NB4 (cell line): ENCODE results near the gene TPP2.

Experiments
- DNase-seq: peaks from one replicate; pipeline ENCODE4 v3.0.0; 2010; ENCODE audit warnings: low read depth
- H3K4me3 ChIP-seq: one replicate; pipeline ENCODE4 v1.5.1; 2011; ENCODE audit warnings: mild to moderate bottlenecking, low read depth, low read length, moderate library complexity
- CTCF ChIP-seq: IDR thresholded peaks from one replicate; pipeline ENCODE4 v1.5.1; 2012; ENCODE audit warnings: low read depth, low read length
- MAX ChIP-seq: IDR thresholded peaks from 2 replicates; pipeline ENCODE4 v1.6.1; 2011; ENCODE audit warnings: low read depth, low read length
- MYC ChIP-seq: IDR thresholded peaks from 2 replicates; pipeline ENCODE4 v1.6.1; 2011; ENCODE audit warnings: low read depth, low read length
- POLR2A ChIP-seq: IDR thresholded peaks from 2 replicates; pipeline ENCODE4 v1.6.1; 2011; ENCODE audit warnings: mild to moderate bottlenecking; ENCODE audit not compliant: insufficient read length; ENCODE audit errors: extremely low read depth

The TPP2 gene

GRCh38 chr13:102707467-102707866, 110.7 kb downstream of the TPP2 start:
- no peak for TF ChIP-seq POLR2A
- no peak for TF ChIP-seq MYC
- no peak for TF ChIP-seq MAX
- TF ChIP-seq CTCF: no peak
- DNase-seq: no peak
- no peak overlapping the region for H3K4me3 ChIP-seq

GRCh38 chr13:102708211-102708610, 111.4 kb downstream of the TPP2 start:
- TF ChIP-seq POLR2A (no peak), CTCF (no peak), MAX (no peak), MYC (no peak)
- no peak for DNase-seq
- H3K4me3 ChIP-seq: no peak overlapping the region

GRCh38 chr13:102708991-102709390, 112.2 kb downstream of the TPP2 start:
- DNase-seq: no peak
- no peak for TF ChIP-seq MAX
- no peak for TF ChIP-seq MYC
- no peak for TF ChIP-seq CTCF
- TF ChIP-seq POLR2A: no peak
- H3K4me3 ChIP-seq: no peak overlapping the region

- no peak for DNase-seq
- H3K4me3 ChIP-seq: no peak overlapping the region
- TF ChIP-seq MAX (no peak), CTCF (no peak), POLR2A (no peak), MYC (no peak)
Measured at GRCh38 chr13:102709536-102709935, 112.8 kb downstream of the TPP2 start.

- H3K4me3 ChIP-seq: no peak overlapping the region
- TF ChIP-seq POLR2A (no peak), CTCF (no peak), MAX (no peak), MYC (no peak)
- DNase-seq: no peak
Measured at GRCh38 chr13:102710261-102710679, 113.5 kb downstream of the TPP2 start.

GRCh38 chr13:102715447-102715846, 118.7 kb downstream of the TPP2 start:
- no peak for DNase-seq
- no peak for TF ChIP-seq CTCF
- TF ChIP-seq MYC: no peak
- no peak for TF ChIP-seq MAX
- TF ChIP-seq POLR2A: no peak
- no peak overlapping the region for H3K4me3 ChIP-seq
